IMR-90 (cell line): Measurements from ENCODE around the gene SLC9A7. TPM values are rescaled to one million over a fixed set of nuclear protein-coding genes. Genes with fewer than 3 reads are reported as not detected.

Experiments
- ATAC-seq: fragments of 200-7000 bp; cut with Tn5 transposase; 2 replicates; pipeline ENCODE4 v1.9.1; 2020; ENCODE audit warnings: low read depth, mild to moderate bottlenecking, moderate library complexity
- BruUV-seq: library from RNA; stranded (reverse); fragments of 400-500 nt; replicated peaks from 2 replicates; lab custom pipeline; 2021; lab: Mats Ljungman, UMichigan
- CTCF ChIA-PET: fragments of 300-600 bp; formaldehyde crosslinking; extraction: SDS; loops from one replicate; lab custom pipeline; 2021; ENCODE audit warnings: antibody characterized with exemption; lab: Yijun Ruan, JAX
- POLR2A ChIA-PET: fragments of 300-600 bp; sonication (Branson Sonifier 250); formaldehyde crosslinking; loops from one replicate; lab custom pipeline; 2022; ENCODE audit warnings: antibody characterized with exemption; ENCODE audit not compliant: unreplicated experiment; lab: Charles Lee
- DNase-seq: peaks from one replicate; pipeline ENCODE4 v3.0.0; 2013
- H2AFZ ChIP-seq: replicated peaks from 2 replicates; pipeline ENCODE3; 2013; ENCODE audit warnings: low read length, mild to moderate bottlenecking; ENCODE audit not compliant: poor library complexity
- H2AK5ac ChIP-seq: 2 replicates; pipeline ENCODE4 v1.6.1; 2013; ENCODE audit warnings: low read depth, low read length, inconsistent platforms
- H2AK9ac ChIP-seq: replicated peaks from 2 replicates; pipeline ENCODE3; 2013; ENCODE audit warnings: mild to moderate bottlenecking, low read depth, low read length, moderate library complexity; ENCODE audit not compliant: poor library complexity
- H2BK120ac ChIP-seq: 2 replicates; pipeline ENCODE4 v1.6.1; 2013; ENCODE audit warnings: low read depth, low read length, inconsistent platforms
- H2BK15ac ChIP-seq: 3 replicates; pipeline ENCODE4 v1.6.1; 2013; ENCODE audit warnings: low read depth, low read length, inconsistent platforms
- H2BK20ac ChIP-seq: 2 replicates; pipeline ENCODE4 v1.6.1; 2013; ENCODE audit warnings: low read depth, mild to moderate bottlenecking, inconsistent platforms, low read length, moderate library complexity
- H2BK5ac ChIP-seq: 2 replicates; pipeline ENCODE4 v1.6.1; 2013; ENCODE audit warnings: mild to moderate bottlenecking, low read depth, low read length, inconsistent platforms; ENCODE audit not compliant: poor library complexity, severe bottlenecking
- H3K14ac ChIP-seq: replicated peaks from 2 replicates; pipeline ENCODE4 v1.6.1; 2013; ENCODE audit warnings: low read depth, low read length, inconsistent platforms
- H3K18ac ChIP-seq: 2 replicates; pipeline ENCODE4 v1.6.1; 2013; ENCODE audit warnings: low read depth, low read length, control low read depth
- H3K23ac ChIP-seq: 2 replicates; pipeline ENCODE4 v1.6.1; 2013; ENCODE audit warnings: low read depth, low read length, inconsistent platforms
- H3K27ac ChIP-seq: 2 replicates; pipeline ENCODE4 v1.5.1; 2013; ENCODE audit warnings: mild to moderate bottlenecking, control low read depth, low read length; ENCODE audit not compliant: insufficient read depth
- H3K27me3 ChIP-seq: 2 replicates; pipeline ENCODE4 v1.6.1; 2013; ENCODE audit warnings: low read length; ENCODE audit not compliant: control insufficient read depth, insufficient read depth
- H3K36me3 ChIP-seq: 2 replicates; pipeline ENCODE4 v1.6.1; 2013; ENCODE audit warnings: low read length, mixed read lengths; ENCODE audit not compliant: control insufficient read depth, insufficient read depth
- H3K4ac ChIP-seq: 2 replicates; pipeline ENCODE4 v1.6.1; 2013; ENCODE audit warnings: low read depth, low read length, inconsistent platforms
- H3K4me1 ChIP-seq: 2 replicates; pipeline ENCODE4 v1.6.1; 2013; ENCODE audit warnings: low read length, mixed read lengths; ENCODE audit not compliant: control insufficient read depth, insufficient read depth
- H3K4me2 ChIP-seq: 2 replicates; pipeline ENCODE4 v1.6.1; 2013; ENCODE audit warnings: low read depth, mild to moderate bottlenecking, control low read depth, low read length, moderate library complexity
- H3K4me3 ChIP-seq: 2 replicates; pipeline ENCODE4 v1.5.1; 2013; ENCODE audit warnings: low read depth, mild to moderate bottlenecking, control low read depth, low read length, moderate library complexity; ENCODE audit not compliant: insufficient read depth
- H3K56ac ChIP-seq: 2 replicates; pipeline ENCODE4 v1.6.1; 2013; ENCODE audit warnings: low read length, inconsistent platforms; ENCODE audit not compliant: insufficient read depth; ENCODE audit errors: extremely low read depth
- H3K79me1 ChIP-seq, 2 experiments: 2 replicates each; pipeline ENCODE4 v1.6.1; 2013; ENCODE audit warnings: low read length in 2 of 2, inconsistent platforms in 1 of 2, low read depth in 1 of 2
- H3K9ac ChIP-seq: 2 replicates; pipeline ENCODE4 v1.6.1; 2013; ENCODE audit warnings: low read depth, low read length, control low read depth
- H3K9me1 ChIP-seq: 2 replicates; pipeline ENCODE4 v1.6.1; 2013; ENCODE audit warnings: low read length, inconsistent platforms; ENCODE audit not compliant: insufficient read depth
- H3K9me3 ChIP-seq: 2 replicates; pipeline ENCODE4 v1.6.1; 2013; ENCODE audit warnings: low read length; ENCODE audit not compliant: control insufficient read depth, insufficient read depth
- H4K20me1 ChIP-seq: 2 replicates; pipeline ENCODE4 v1.6.1; 2013; ENCODE audit warnings: low read length, inconsistent platforms; ENCODE audit not compliant: insufficient read depth
- H4K5ac ChIP-seq: 2 replicates; pipeline ENCODE4 v1.6.1; 2013; ENCODE audit warnings: mild to moderate bottlenecking, low read depth, low read length, control low read depth
- H4K8ac ChIP-seq, 2 experiments: 2 replicates each; pipeline ENCODE4 v1.6.1; 2013; ENCODE audit warnings: low read depth in 2 of 2, low read length in 2 of 2, control low read depth in 1 of 2, inconsistent platforms in 1 of 2
- H4K91ac ChIP-seq: 2 replicates; pipeline ENCODE4 v1.6.1; 2013; ENCODE audit warnings: low read depth, low read length, inconsistent platforms; ENCODE audit not compliant: insufficient read depth
- BHLHE40 ChIP-seq: fragments of 150-350 bp; IDR thresholded peaks from 2 replicates; pipeline ENCODE4 v1.6.1; 2016; ENCODE audit warnings: mild to moderate bottlenecking, low read depth, low read length
- CEBPB ChIP-seq: IDR thresholded peaks from 2 replicates; pipeline ENCODE4 v1.6.1; 2012; ENCODE audit warnings: low read depth, low read length, improper control_type of control experiment
- CHD1 ChIP-seq: IDR thresholded peaks from 2 replicates; pipeline ENCODE4 v1.6.1; 2012; ENCODE audit warnings: low read depth, low read length, improper control_type of control experiment
- CTCF ChIP-seq: conservative IDR thresholded peaks from 2 replicates; pipeline ENCODE4 v1.5.1; 2012; ENCODE audit warnings: mild to moderate bottlenecking, low read depth, low read length, improper control_type of control experiment
- ELK1 ChIP-seq: fragments of 150-350 bp; IDR thresholded peaks from 2 replicates; pipeline ENCODE4 v1.6.1; 2016; ENCODE audit warnings: low read depth, mild to moderate bottlenecking, low read length, moderate library complexity, borderline replicate concordance
- FOS ChIP-seq: fragments of 150-350 bp; IDR thresholded peaks from 2 replicates; pipeline ENCODE4 v1.6.1; 2016; ENCODE audit warnings: low read depth, low read length
- MAFK ChIP-seq: IDR thresholded peaks from 2 replicates; pipeline ENCODE4 v1.6.1; 2012; ENCODE audit warnings: low read depth, low read length, improper control_type of control experiment
- MXI1 ChIP-seq: IDR thresholded peaks from 2 replicates; pipeline ENCODE4 v1.6.1; 2012; ENCODE audit warnings: low read depth, mild to moderate bottlenecking, low read length, moderate library complexity, borderline replicate concordance
- POLR2A ChIP-seq: IDR thresholded peaks from 2 replicates; pipeline ENCODE4 v1.6.1; 2012; ENCODE audit warnings: mild to moderate bottlenecking, low read depth, low read length
- RAD21 ChIP-seq: IDR thresholded peaks from 2 replicates; pipeline ENCODE4 v1.6.1; 2012; ENCODE audit warnings: low read length, improper control_type of control experiment
- RFX5 ChIP-seq: IDR thresholded peaks from 2 replicates; pipeline ENCODE4 v1.8.0; 2012; ENCODE audit warnings: low read depth, mild to moderate bottlenecking, low read length, moderate library complexity
- SMC3 ChIP-seq: fragments of 150-350 bp; IDR thresholded peaks from 2 replicates; pipeline ENCODE4 v1.6.1; 2016; ENCODE audit warnings: low read depth, mild to moderate bottlenecking, antibody characterized with exemption, low read length, moderate library complexity
- USF2 ChIP-seq: fragments of 150-350 bp; IDR thresholded peaks from 2 replicates; pipeline ENCODE4 v1.6.1; 2017; ENCODE audit warnings: mild to moderate bottlenecking, antibody characterized with exemption, low read length, low read depth
- WGBS, 2 experiments: methylation state at CpG; one replicate each; pipeline versions ENCODE4 v1.1.5 to v1.1.7; 2013; ENCODE audit warnings: missing lambda C conversion rate in 2 of 2; ENCODE audit not compliant: insufficient read length in 1 of 2; ENCODE audit errors: extremely low coverage in 2 of 2; 5-methylcytosine and 5-hydroxymethylcytosine counted together
- dilution Hi-C: fragments of 300-500 bp; cut with HindIII; formaldehyde crosslinking; loops from one replicate; pipeline ENCODE4 v1.14.3; 2018; ENCODE audit warnings: low sequenced_read_pairs; ENCODE audit not compliant: unreplicated experiment
- in situ Hi-C: fragments of 300-500 bp; cut with MboI; formaldehyde crosslinking; loops from 3 replicates; pipeline ENCODE4 v1.14.3; 2019; ENCODE audit warnings: low sequenced_read_pairs, inconsistent platforms, mixed read lengths
- intact Hi-C: fragments of 100-400 bp; cut with micrococcal nuclease; formaldehyde crosslinking; loops from 2 replicates; pipeline ENCODE4 v1.10.0; 2022
- polyA plus RNA-seq, 3 experiments: library from polyadenylated mRNA; depleted of rRNA; stranded (reverse); fragments of >200 nt; gene quantifications; 2 replicates each; pipeline ENCODE4 v1.2.3, GENCODE V29; 2012; ENCODE audit warnings: low replicate concordance in 1 of 3
- total RNA-seq: library from RNA; depleted of rRNA; stranded (reverse); fragments of >200 nt; gene quantifications from 2 replicates; pipeline ENCODE4 v1.2.3, GENCODE V29; 2012

The SLC9A7 gene
- total and polyA plus RNA-seq, 2 of the 4 experiments (the other 2 are of a cell fraction), result 14.4 to 76.4 TPM

- peaks cover 2% of the 10 kb centered on the region; the same call in 1 of the 2 replicates for H3K4me1 ChIP-seq
- BruUV-seq, result no TSS peak
- H3K27ac ChIP-seq, result no peak overlapping the region
- H3K36me3 ChIP-seq, result no peaks in the 10 kb centered on the region
- H3K4me3 ChIP-seq, result no peak overlapping the region
- H3K14ac ChIP-seq, result no peak overlapping the region
- intact Hi-C loops (no loop called here), dilution Hi-C loops (no loop called here), in situ Hi-C loops (no loop called here)
- no peaks in the 10 kb centered on the region for H3K9me3 ChIP-seq
- H4K8ac ChIP-seq, result no peak overlapping the region
- no peak overlapping the region for H4K91ac ChIP-seq
- no peak overlapping the region for H2BK15ac ChIP-seq
- ChIA-PET CTCF (no interaction called here), POLR2A (no interaction called here)
- H2BK5ac ChIP-seq, result no peak overlapping the region
- ATAC-seq (no peak), DNase-seq (no peak)
- no peak overlapping the region for H3K9ac ChIP-seq
- TF ChIP-seq CTCF (no peak), MAFK (no peak), FOS (no peak), SMC3 (no peak), USF2 (no peak), CEBPB (no peak), POLR2A (no peak), RAD21 (no peak), ELK1 (no peak), RFX5 (no peak), MXI1 (no peak), CHD1 (no peak), BHLHE40 (no peak)
- H2AFZ ChIP-seq, result no peak overlapping the region
- no CpG with 5 or more reads among the region's 3 CpGs for WGBS, 2 experiments
- H2BK20ac ChIP-seq, result no peak overlapping the region
- H3K27me3 ChIP-seq, result no peaks in the 10 kb centered on the region; the same call in 1 of the 2 replicates
- H2AK5ac ChIP-seq, result no peak overlapping the region
- no peak overlapping the region for H3K4me2 ChIP-seq
- no peak overlapping the region for H2BK120ac ChIP-seq
- no peaks in the 10 kb centered on the region for H4K20me1 ChIP-seq
- H4K5ac ChIP-seq, result no peak overlapping the region
- H3K4ac ChIP-seq, result no peak overlapping the region
- no peaks in the 10 kb centered on the region for H3K9me1 ChIP-seq
- no peak overlapping the region for H2AK9ac ChIP-seq
- H3K18ac ChIP-seq, result no peak overlapping the region
- H3K23ac ChIP-seq, result no peak overlapping the region
- H3K79me1 ChIP-seq, result no peaks in the 10 kb centered on the region
- no peak overlapping the region for H3K56ac ChIP-seq
Observed at GRCh38 chrX:46670316-46670715, 88.6 kb downstream of the SLC9A7 start.
